GM18909 (cell line): ENCODE results near the gene SHC4.
"Not testable (repeated sequence)": the region's sequence is repeated elsewhere in the genome, so short reads cannot be mapped to it uniquely, and the experiment has no call there.

ENCODE experiments used
- ATAC-seq: cut with Tn5 transposase; IDR thresholded peaks from one replicate; pipeline ENCODE4 v1.9.1; 2021; ENCODE audit warnings: mild to moderate bottlenecking; ENCODE audit not compliant: unreplicated experiment, poor library complexity

The SHC4 gene

GRCh38 chr15:48802867-48803266, 160.9 kb downstream of the SHC4 start:
- no peak for ATAC-seq

DNA sequence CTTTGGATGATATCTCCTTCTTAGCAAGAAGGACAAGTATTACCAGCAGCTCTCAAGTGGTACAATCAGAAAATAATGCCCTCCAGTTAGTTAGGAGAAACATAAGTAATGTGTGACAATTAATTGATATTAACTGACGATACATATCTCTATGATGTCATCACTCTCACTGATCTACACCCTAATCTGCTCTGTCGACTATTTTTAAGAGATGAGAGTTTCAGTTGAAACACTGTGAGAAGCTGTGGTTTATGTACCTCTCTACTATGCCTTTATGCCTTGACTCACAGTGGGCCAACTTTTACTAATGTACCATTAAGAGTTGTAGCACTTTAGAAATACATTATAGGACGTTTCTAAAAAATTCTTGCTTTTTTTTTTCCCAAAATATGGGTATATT, 161.5 kb downstream of the SHC4 start:
- peak; percentile 41 for ATAC-seq

- no peak for ATAC-seq
These were observed 162.8 kb downstream of the SHC4 start for GRCh38 chr15:48800811-48801455.

DNA sequence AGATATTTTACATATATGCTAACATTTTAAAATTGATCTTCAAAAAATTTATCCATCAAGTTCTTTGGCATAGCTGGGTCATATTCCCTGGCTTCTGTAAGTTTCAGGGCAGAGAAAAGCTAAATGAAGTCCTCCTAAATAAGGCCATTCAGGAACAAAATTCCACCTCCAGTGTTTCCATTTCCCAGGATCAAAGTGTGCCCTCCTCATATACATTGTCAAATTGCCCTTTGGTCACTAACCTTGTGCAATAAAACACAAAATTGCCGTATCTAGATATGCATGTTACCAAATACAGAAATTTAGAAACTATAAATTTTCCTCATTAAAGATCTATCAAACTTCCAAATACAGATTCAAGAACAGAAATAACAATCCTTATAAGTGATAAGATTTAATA, 163.5 kb downstream of the SHC4 start:
- ATAC-seq, result no peak

DNA sequence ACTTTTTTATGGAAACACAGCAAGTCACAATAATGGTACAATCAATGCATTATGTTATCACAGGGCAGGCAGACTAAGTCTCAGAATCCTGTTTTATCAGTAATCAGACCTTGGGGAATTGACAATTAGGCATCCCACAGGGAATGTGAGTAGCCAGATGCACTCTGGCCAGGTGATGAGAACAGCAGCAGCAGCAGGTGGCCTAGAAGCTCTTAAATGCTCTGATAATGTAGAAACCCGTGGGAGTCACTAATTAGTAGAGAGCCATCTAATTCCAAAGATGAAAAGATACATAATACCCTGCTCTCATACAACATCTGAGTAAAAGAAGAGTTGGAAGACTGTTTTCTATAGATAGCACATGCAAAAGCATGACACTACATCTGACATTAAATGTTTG, 165.4 kb downstream of the SHC4 start:
- ATAC-seq, result no peak

- peak; percentile 56 for ATAC-seq
These were observed 166.8 kb downstream of the SHC4 start for GRCh38 chr15:48796930-48797329.

DNA sequence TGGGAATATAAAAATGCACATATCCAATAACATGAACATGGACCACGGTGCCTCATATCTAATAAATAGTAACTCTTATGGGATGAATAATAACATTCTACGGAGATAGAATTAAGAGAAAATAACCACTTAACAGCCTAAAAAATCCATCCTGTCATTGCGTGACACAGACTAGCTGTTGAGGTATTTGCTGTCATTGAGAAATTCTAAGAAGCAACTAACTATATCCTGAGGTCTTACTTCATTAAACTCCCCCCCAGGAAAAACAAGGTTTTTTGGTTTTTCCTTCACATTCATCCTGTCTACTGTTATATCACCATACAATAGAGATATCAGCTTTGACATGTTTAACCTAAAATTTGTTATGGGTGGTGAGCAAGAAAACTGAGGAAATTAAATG, 167.2 kb downstream of the SHC4 start:
- ATAC-seq, result no peak

DNA sequence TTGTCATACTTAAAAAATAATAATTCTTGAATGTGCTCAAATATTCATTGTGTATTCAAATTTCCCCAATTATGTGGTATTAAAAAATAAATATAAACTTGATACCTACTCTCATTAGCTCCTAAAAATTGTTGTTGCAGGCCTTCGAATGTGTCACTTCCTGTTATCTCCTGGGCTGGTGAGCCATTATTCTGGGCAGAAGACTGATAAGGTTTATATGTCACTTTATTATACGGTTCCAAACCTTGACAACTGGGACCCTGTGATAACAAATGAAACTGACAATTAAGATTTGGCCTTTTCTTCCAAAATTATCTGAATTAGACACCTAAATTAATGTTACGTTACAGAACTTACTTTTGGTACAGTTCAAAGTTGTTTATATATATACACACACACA, 167.8 kb downstream of the SHC4 start:
- ATAC-seq, result no peak

GRCh38 chr15:48794697-48795134, 169.0 kb downstream of the SHC4 start:
- ATAC-seq, result peak; percentile 84

GRCh38 chr15:48792408-48792807, 171.3 kb downstream of the SHC4 start:
- no peak for ATAC-seq

DNA sequence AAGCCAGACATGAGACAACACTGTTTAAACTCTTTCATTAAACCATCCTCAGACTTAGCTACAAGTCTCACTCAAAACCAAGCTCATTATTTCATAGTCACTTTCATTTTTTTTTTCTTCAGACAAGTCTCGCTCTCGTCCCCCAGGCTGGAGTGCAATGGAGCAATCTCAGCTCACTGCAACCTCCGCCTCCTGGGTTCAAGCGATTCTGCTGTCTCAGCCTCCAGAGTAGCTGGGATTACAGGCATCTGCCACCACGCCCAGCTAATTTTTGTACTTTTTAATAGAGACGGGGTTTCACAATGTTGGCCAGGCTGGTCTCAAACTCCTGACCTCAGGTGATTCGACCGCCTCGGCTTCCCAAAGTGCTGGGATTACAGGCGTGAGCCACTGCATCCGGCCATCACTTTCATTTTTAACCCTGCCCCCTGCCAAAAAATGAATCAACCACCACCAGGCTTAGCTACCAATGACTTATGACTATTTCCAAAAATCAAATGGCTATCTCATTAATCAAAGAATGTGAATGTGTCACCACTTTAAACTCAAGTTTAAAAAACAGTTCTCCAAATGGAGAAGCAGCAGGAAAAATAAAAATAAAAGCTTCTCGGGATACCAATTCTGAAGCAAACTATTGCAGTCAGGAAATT, 173.1 kb downstream of the SHC4 start:
- not testable (repeated sequence) for ATAC-seq

DNA sequence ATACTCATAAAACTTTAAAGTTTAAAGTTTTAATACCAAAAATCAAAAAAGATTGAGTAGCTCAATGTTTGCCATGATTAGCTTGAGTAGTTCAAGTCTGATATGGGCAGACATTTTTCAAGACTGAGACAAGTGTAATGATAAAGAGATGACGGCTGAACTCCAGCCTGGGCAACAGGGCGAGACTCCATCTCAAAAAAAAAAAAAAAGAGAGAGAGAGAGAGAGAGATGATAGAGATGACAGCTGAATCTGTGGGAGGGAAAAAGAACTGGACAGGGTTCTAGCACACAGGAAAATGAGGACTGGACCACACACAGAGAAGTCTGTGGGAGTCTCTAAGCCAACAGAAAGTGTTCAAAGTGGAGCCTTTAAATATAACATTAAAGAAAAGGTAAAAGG, 178.0 kb downstream of the SHC4 start:
- no peak for ATAC-seq

- no peak for ATAC-seq
These were observed 178.5 kb downstream of the SHC4 start for GRCh38 chr15:48785195-48785594.

GRCh38 chr15:48784756-48785155, 179.0 kb downstream of the SHC4 start:
- ATAC-seq, result no peak

DNA sequence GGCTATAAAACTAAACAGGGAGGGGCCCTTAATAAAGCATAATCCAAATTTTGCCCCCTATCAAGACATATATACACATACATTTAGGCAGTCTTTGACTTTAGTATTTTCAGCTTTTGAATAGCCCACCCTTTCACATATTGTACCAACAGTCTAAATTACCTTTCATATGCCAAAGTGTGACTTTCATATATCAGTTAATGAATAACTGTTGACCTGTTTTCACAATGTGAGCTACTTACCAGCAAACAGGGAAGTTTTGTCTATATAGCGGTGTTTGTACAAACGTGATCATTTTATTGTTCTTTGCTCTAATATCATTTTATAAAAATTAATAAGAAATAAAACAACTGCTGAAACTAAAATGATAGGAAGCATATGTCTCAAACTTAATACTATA, 180.8 kb downstream of the SHC4 start:
- ATAC-seq, result no peak

GRCh38 chr15:48781481-48782081, 182.1 kb downstream of the SHC4 start:
- no peak for ATAC-seq

- ATAC-seq, result no peak
These were observed 182.7 kb downstream of the SHC4 start for GRCh38 chr15:48781017-48781416.

DNA sequence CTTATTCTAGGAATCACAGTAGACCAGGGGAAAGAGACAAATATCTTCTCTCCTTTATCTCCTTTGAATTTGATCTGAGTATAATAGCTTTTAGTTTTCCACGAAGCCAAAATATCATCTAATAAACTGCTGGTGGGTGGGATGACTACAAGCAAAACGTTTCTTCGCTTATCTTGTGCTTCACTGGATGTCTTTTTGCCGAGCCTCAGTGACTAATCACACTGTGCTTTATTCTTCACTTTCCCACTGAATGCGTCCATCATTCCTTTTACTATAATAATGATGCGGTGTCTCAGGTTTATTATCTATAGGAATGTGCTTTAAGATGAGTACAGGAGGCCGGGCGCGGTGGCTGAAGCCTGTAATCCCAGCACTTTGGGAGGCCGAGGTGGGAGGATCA, 185.4 kb downstream of the SHC4 start:
- ATAC-seq, result no peak

- no peak for ATAC-seq
These were observed 185.9 kb downstream of the SHC4 start for GRCh38 chr15:48777645-48778330.

- ATAC-seq, result no peak
These were observed 188.2 kb downstream of the SHC4 start for GRCh38 chr15:48775546-48775945.

DNA sequence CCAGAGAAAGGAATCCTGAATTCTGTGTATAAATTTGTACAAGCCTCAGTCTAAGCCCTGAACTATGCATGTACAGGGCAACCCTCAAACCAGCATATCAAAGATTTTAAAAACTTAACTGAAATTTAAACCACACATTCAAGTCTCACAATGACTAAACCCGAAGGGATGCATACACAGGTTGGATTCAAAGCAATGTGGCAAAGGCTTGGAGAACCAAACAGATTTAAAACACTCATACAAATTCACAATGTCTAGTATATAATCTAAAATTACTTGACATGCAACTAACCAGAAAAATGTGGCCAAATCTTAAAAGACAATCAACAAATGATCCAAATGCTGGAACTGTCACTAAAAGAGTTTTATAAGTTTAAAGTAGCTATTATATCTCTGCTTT, 189.2 kb downstream of the SHC4 start:
- no peak for ATAC-seq
